ENCODE measurements around the gene KRTAP2-1.

KRTAP2-1 gene

GRCh38 chr17:41071606-41072360, 24.7 kb upstream of the KRTAP2-1 start:
- no peak for DNase-seq
- no peak overlapping the region for H3K27ac ChIP-seq (ENCODE audit: low read length)

GRCh38 chr17:41069031-41069430, 21.9 kb upstream of the KRTAP2-1 start:
- H3K9me3 ChIP-seq (ENCODE audit: insufficient read depth, low read length, severe bottlenecking) = no peaks in the 10 kb centered on the region
- H3K4me2 ChIP-seq (ENCODE audit: insufficient read depth, low read length) = no peak overlapping the region
- H3K79me2 ChIP-seq (ENCODE audit: insufficient read depth, low read length) = no peaks in the 10 kb centered on the region
- H3K4me1 ChIP-seq (ENCODE audit: insufficient read depth, low read length) = no peaks in the 10 kb centered on the region
- no peaks in the 10 kb centered on the region for H4K20me1 ChIP-seq (ENCODE audit: insufficient read depth, low read length)
- H2AFZ ChIP-seq (ENCODE audit: low read depth, low read length) = no peak overlapping the region
- no peak overlapping the region for H3K4me3 ChIP-seq (ENCODE audit: low read depth in 1 of 2, low read length in 2 of 2)
- TF ChIP-seq EZH2 (IDR thresholded peaks at IDR 0.05; ENCODE audit: borderline replicate concordance, low read depth, low read length, severe bottlenecking) (no peak), CTCF (IDR thresholded peaks at IDR 0.05; ENCODE audit: borderline replicate concordance, extremely low read depth, low read length, poor library complexity, severe bottlenecking) (no peak)
- no peak overlapping the region for H3K27ac ChIP-seq (ENCODE audit: low read length)
- H3K27me3 ChIP-seq (ENCODE audit: insufficient read depth, low read length, poor library complexity) = peaks cover 4% of the 10 kb centered on the region
- DNase-seq (no peak), ATAC-seq (ENCODE audit: insufficient read depth, low read depth) (no peak)
- H3K36me3 ChIP-seq (ENCODE audit: insufficient read depth, low read length) = no peaks in the 10 kb centered on the region
- H3K9ac ChIP-seq (ENCODE audit: low read depth, low read length) = no peak overlapping the region

More at GRCh38 chr17:41071606-41072360, 24.7 kb upstream of the KRTAP2-1 start:
- H2AFZ ChIP-seq (ENCODE audit: low read depth, low read length) = no peak overlapping the region
- H3K4me3 ChIP-seq (ENCODE audit: low read depth in 1 of 2, low read length in 2 of 2) = no peak overlapping the region
- H4K20me1 ChIP-seq (ENCODE audit: insufficient read depth, low read length) = no peaks in the 10 kb centered on the region
- H3K27me3 ChIP-seq (ENCODE audit: insufficient read depth, low read length, poor library complexity) = peaks cover 9% of the 10 kb centered on the region
- ATAC-seq (ENCODE audit: insufficient read depth, low read depth) = no peak
- no peak overlapping the region for H3K9ac ChIP-seq (ENCODE audit: low read depth, low read length)
- TF ChIP-seq EZH2 (IDR thresholded peaks at IDR 0.05; ENCODE audit: borderline replicate concordance, low read depth, low read length, severe bottlenecking) (no peak), CTCF (IDR thresholded peaks at IDR 0.05; ENCODE audit: borderline replicate concordance, extremely low read depth, low read length, poor library complexity, severe bottlenecking) (no peak)
- H3K79me2 ChIP-seq (ENCODE audit: insufficient read depth, low read length) = no peaks in the 10 kb centered on the region
- no peak overlapping the region for H3K4me2 ChIP-seq (ENCODE audit: insufficient read depth, low read length)
- H3K9me3 ChIP-seq (ENCODE audit: insufficient read depth, low read length, severe bottlenecking) = no peaks in the 10 kb centered on the region
- no peaks in the 10 kb centered on the region for H3K36me3 ChIP-seq (ENCODE audit: insufficient read depth, low read length)
- H3K4me1 ChIP-seq (ENCODE audit: insufficient read depth, low read length) = no peaks in the 10 kb centered on the region

- Histone ChIP-seq H3K4me2 (ENCODE audit: insufficient read depth, low read length) (no peak overlapping the region), H3K4me3 (ENCODE audit: low read depth in 1 of 2, low read length in 2 of 2) (no peak overlapping the region), H4K20me1 (ENCODE audit: insufficient read depth, low read length) (no peaks in the 10 kb centered on the region), H3K27me3 (ENCODE audit: insufficient read depth, low read length, poor library complexity) (peaks cover 4% of the 10 kb centered on the region), H3K36me3 (ENCODE audit: insufficient read depth, low read length) (no peaks in the 10 kb centered on the region), H3K27ac (ENCODE audit: low read length) (no peak overlapping the region), H3K4me1 (ENCODE audit: insufficient read depth, low read length) (no peaks in the 10 kb centered on the region), H2AFZ (ENCODE audit: low read depth, low read length) (no peak overlapping the region), H3K9ac (ENCODE audit: low read depth, low read length) (no peak overlapping the region), H3K79me2 (ENCODE audit: insufficient read depth, low read length) (no peaks in the 10 kb centered on the region), H3K9me3 (ENCODE audit: insufficient read depth, low read length, severe bottlenecking) (no peaks in the 10 kb centered on the region)
- DNase-seq (no peak), ATAC-seq (ENCODE audit: insufficient read depth, low read depth) (no peak)
- no peak for TF ChIP-seq EZH2 (IDR thresholded peaks at IDR 0.05; ENCODE audit: borderline replicate concordance, low read depth, low read length, severe bottlenecking)
- TF ChIP-seq CTCF (IDR thresholded peaks at IDR 0.05; ENCODE audit: borderline replicate concordance, extremely low read depth, low read length, poor library complexity, severe bottlenecking) = no peak
Measured at GRCh38 chr17:41067281-41067680, 20.2 kb upstream of the KRTAP2-1 start.
